ENCODE results near the gene MYPOP.

The MYPOP gene

GRCh38 chr19:45863840-45864628 lies 38.4 kb downstream of the MYPOP start, which contains the start of gene FOXA3:
FOXA3 (plus strand) TSS chr19:45864326; CDS start chr19:45864457, 131 bp downstream.
- peak in 1 of 2 donors; percentile 21 for DNase-seq (ENCODE audit: low read depth in 2 of 2)

- DNase-seq (ENCODE audit: low read depth in 2 of 2), result no peak
These were observed 39.0 kb downstream of the MYPOP start for GRCh38 chr19:45863335-45863839.

GRCh38 chr19:45862564-45863334 lies 39.7 kb downstream of the MYPOP start, which contains the start of gene SYMPK:
SYMPK (minus strand) TSS chr19:45863147; CDS start chr19:45854495, 8,652 bp downstream.
- DNase-seq (ENCODE audit: low read depth in 2 of 2), result peak; percentile 91 to 96

- DNase-seq (ENCODE audit: low read depth in 2 of 2), result no peak
These were observed 40.2 kb downstream of the MYPOP start for GRCh38 chr19:45862271-45862563.

GRCh38 chr19:45860359-45861259 lies 41.8 kb downstream of the MYPOP start:
- no peak for DNase-seq (ENCODE audit: low read depth in 2 of 2)

GRCh38 chr19:45854167-45854778 lies 48.1 kb downstream of the MYPOP start:
- DNase-seq (ENCODE audit: low read depth in 2 of 2), result no peak

GRCh38 chr19:45852983-45853382 lies 49.4 kb downstream of the MYPOP start:
- DNase-seq (ENCODE audit: low read depth in 2 of 2), result no peak

GRCh38 chr19:45852145-45852750 lies 50.2 kb downstream of the MYPOP start:
- DNase-seq (ENCODE audit: low read depth in 2 of 2), result no peak

GRCh38 chr19:45848922-45849321 lies 53.5 kb downstream of the MYPOP start:
- no peak for DNase-seq (ENCODE audit: low read depth in 2 of 2)

- DNase-seq (ENCODE audit: low read depth in 2 of 2), result no peak
These were observed 54.8 kb downstream of the MYPOP start for GRCh38 chr19:45847663-45848062.

GRCh38 chr19:45842198-45842597 lies 60.2 kb downstream of the MYPOP start:
- DNase-seq (ENCODE audit: low read depth in 2 of 2), result no peak

Data from stimulated activated CD4-positive, alpha-beta T cell treated with anti-CD3 and anti-CD28 coated beads, Interleukin-1b, Interleukin-23, amount 100 ng/mL, for 1 hour (primary cell).